GM12892 (cell line): ENCODE data around the gene KCNMA1.

ENCODE experiments used
- POLR2A ChIP-seq: IDR thresholded peaks from 2 replicates; pipeline ENCODE4 v1.6.1; 2011; ENCODE audit warnings: low read depth, low read length, control low read depth
- POLR2AphosphoS5 ChIP-seq: IDR thresholded peaks from 2 replicates; pipeline ENCODE4 v1.6.1; 2011; ENCODE audit warnings: low read depth, low read length, control low read depth

GRCh38 chr10:76915316-76915715, 722.3 kb downstream of the KCNMA1 start:
- TF ChIP-seq POLR2AphosphoS5 = no peak
- TF ChIP-seq POLR2A = no peak
